LNCAP (cell line): ENCODE results near the gene VAMP5.

Experiments used
- TF ChIP-seq, protein P1 (sequence below): fragments of 450-650 bp; IDR thresholded peaks from 2 replicates; pipeline ENCODE4 v1.5.1; 2017; ENCODE audit warnings: mild to moderate bottlenecking

Gene VAMP5

DNA sequence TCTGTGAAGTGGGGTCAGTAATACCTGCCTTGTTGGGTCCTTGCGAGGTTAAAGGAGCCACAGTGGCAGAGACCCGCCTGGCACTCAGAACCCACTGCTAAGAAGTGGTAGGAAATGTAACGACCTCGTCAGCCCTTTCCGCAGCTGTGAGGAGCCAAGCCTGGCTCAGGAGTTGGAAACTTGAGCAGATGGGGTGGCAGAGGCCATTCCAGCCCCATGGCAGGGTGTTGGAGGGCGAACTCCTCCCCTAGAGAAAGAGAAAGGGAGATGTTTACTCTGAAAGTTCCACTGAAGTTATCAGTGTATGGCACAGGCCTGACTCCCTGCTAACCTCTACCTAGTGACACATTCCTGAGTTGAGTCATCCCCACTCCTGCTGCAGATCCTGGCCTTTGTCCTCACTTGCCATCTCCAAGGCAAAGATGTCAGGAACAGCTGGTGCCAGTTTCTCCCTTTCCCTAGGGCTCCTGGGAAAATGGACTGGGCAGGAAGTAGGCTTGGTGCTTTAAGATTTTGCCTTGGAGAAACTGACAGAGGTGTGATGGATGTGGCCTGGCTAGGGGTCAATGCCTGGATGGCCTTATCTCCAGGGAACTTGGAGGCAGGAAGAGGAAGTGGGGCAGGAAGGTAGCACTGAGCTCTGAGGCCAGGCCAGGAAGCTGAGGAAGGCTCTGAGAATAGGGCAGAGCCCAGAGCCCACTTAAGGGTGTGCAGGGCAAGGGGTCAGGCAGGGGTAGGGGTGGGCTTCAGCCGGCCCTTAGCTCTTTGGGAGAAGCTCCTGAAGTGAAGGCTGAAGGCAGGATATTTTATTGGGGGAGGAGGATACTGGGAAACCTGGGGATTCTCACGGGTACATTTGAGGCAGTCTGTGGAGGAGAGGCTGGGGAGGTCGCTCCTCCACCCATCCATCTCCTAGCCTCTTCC lies 888 bp downstream of the VAMP5 start:
- TF ChIP-seq, protein P1, sequence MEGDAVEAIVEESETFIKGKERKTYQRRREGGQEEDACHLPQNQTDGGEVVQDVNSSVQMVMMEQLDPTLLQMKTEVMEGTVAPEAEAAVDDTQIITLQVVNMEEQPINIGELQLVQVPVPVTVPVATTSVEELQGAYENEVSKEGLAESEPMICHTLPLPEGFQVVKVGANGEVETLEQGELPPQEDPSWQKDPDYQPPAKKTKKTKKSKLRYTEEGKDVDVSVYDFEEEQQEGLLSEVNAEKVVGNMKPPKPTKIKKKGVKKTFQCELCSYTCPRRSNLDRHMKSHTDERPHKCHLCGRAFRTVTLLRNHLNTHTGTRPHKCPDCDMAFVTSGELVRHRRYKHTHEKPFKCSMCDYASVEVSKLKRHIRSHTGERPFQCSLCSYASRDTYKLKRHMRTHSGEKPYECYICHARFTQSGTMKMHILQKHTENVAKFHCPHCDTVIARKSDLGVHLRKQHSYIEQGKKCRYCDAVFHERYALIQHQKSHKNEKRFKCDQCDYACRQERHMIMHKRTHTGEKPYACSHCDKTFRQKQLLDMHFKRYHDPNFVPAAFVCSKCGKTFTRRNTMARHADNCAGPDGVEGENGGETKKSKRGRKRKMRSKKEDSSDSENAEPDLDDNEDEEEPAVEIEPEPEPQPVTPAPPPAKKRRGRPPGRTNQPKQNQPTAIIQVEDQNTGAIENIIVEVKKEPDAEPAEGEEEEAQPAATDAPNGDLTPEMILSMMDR = no peak

DNA sequence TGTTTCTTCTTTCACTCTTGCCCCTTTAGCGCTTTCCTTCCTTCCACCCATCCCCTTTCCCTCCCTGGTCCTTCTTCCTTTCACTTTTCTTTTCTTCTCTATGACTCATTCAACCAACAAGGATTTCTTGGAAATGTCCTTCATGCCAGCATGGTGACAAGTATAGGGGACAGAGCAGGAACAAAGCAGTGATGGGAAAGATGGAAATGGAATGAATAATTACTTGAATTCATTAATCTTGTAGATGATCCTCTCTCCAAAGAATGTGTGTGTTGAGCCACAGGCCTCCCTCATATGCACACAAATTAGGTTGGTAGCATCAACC lies 1.5 kb downstream of the VAMP5 start:
- TF ChIP-seq, protein P1 = no peak

DNA sequence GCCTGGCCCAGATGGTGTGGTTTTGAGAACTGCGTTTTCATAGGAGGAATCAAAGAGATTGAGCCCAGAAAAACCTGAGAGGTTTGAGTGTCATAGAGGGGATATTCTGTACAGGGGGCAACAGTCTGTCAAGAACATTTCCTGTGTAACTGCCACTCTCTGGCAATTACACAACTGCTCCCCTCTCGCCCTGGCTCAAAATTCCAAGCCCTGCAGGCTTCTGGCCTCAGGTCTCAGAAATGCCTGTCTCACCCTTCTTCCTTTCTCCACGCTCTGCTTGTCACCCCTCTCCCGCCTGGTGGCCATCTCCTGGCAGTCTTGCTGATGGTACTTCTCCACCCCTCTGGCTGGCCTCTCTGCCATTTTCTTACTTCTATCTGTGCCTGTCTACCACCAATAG lies 4.0 kb downstream of the VAMP5 start:
- TF ChIP-seq, protein P1 = no peak

DNA sequence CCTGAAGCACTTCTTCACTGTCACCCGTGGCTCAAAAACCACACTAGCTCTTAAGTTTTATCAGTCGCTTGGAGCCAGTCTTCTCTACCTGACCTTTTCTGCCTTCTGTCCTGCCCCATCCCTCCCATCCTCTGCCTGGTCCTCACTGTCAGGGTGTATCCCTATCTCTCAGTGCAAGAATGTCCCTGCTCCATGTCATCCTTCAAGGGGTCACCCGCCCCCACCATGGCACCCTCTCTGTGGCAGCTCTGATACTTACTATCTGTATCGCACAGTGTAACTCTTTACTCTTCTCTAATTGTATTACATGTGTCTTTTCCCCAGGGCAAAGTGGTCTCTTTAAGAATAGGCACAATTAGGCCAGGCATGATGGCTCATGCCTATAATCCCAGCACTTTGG lies 4.4 kb downstream of the VAMP5 start:
- TF ChIP-seq, protein P1 = no peak

DNA sequence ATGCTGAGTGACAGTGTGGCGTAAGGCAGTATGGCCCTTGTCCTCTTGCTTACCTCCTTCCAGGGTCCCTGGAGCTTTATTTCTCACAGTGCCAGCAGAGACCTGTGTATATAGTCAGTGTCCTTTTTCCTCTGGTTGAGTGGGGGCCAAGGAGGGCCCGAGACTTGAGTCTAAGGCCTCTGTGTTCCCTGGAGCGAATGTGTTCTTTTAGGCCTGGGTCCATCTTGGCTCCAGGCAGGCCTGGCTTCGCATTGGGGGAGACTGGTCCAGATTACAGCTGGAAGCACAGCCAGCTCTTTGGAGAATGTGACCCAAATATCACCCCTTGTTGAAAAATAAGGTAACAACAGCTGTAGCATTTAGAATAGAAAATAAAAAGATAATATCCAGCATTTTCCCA lies 5.0 kb downstream of the VAMP5 start:
- TF ChIP-seq, protein P1 = no peak

DNA sequence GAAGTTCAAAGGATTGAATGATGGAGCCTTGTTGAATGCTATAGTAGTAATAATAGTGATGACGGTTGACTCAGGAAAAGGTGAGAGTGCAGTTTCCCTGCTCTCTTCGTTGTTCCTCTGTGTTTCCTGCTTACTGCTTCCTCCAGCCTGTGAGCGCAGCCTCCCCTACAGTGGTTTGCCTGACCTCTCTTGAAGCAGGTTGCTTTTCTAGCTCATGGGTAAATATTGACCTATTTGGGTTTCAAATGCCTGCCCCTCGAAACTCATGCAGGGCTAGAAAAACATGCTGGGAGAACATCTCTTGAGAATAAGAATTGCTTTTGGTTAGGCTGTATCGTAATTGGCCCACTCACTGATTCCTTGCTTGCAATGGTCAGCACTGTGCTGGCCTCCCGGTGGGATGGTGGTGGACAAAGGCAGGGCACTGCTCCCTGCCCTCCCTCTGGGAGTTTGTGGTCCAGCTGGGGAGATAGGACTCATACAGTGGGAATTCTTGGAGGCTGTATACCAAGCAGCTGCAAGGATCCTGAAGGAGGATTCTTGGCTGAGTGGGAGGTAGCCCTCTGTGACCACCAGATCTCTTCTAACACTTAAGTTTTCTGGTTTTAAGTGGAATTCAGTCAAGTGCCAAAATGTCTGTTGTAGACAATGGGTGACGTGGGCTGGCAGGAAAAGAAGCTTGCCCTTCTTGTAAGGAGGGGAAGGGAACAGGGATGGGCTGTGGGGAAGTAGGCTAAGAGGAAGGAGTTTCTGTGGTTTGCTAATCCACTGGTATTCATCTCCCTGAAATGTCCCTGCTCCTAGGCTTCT lies 6.0 kb downstream of the VAMP5 start:
- TF ChIP-seq, protein P1 = no peak

DNA sequence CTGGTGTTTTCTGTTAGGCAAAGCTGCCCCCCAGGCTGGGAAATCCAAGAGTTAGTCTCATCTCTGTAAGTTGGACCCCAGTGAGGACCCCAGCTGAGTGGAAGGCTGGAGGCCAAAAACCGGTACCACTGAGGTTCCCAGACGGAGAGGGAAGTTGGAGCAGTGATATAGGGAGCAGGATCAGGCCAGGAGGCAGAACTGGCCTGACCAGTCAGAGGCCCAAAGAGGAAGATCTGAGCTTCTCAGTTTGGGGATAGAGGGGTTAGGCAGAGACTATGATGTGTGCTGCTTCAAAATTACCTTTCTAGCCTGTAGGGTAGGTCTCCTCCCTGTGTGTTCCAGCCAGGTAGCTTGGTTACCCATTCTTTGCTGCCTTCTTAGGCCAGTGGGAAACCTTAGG lies 6.7 kb downstream of the VAMP5 start:
- TF ChIP-seq, protein P1 = no peak
